HFF-Myc (cell line): ENCODE data around the gene KCNT1.

Experiments
- DNase-seq: peaks from one replicate; pipeline ENCODE4 v3.0.0-alpha.2; 2011; ENCODE audit warnings: low read depth; ENCODE audit errors: extremely low read depth
- H3K4me3 ChIP-seq: replicated peaks from 2 replicates; pipeline ENCODE4 v1.5.1; 2011; ENCODE audit warnings: low read depth, mild to moderate bottlenecking, control low read depth, low read length
- TF ChIP-seq, protein P1 (sequence below): IDR thresholded peaks from 2 replicates; pipeline ENCODE4 v1.5.1; 2012; ENCODE audit warnings: mild to moderate bottlenecking, low read depth, low read length, control low read depth; ENCODE audit errors: missing control alignments

KCNT1 gene

DNA sequence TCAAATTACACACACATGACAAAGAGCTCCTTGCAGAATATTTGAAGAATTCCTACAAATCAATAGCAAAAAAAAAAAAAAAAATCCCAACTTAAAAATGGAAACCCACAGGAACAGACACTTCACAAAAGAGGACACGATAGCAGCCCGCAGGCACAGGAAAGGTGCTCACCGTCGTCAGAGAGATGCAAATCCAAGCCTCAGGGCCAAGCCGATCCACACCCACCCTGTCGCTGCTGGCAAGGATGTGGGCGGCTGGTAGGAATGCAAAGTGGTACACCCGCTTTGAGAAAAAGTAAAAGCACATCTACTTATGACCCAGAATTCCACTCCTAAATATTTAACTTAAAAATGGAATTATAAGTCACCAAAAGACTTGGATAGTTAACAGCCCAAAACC, 28.0 kb upstream of the KCNT1 start:
- TF ChIP-seq, protein P1, sequence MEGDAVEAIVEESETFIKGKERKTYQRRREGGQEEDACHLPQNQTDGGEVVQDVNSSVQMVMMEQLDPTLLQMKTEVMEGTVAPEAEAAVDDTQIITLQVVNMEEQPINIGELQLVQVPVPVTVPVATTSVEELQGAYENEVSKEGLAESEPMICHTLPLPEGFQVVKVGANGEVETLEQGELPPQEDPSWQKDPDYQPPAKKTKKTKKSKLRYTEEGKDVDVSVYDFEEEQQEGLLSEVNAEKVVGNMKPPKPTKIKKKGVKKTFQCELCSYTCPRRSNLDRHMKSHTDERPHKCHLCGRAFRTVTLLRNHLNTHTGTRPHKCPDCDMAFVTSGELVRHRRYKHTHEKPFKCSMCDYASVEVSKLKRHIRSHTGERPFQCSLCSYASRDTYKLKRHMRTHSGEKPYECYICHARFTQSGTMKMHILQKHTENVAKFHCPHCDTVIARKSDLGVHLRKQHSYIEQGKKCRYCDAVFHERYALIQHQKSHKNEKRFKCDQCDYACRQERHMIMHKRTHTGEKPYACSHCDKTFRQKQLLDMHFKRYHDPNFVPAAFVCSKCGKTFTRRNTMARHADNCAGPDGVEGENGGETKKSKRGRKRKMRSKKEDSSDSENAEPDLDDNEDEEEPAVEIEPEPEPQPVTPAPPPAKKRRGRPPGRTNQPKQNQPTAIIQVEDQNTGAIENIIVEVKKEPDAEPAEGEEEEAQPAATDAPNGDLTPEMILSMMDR: no peak
- no peak overlapping the region for H3K4me3 ChIP-seq
- DNase-seq: no peak

DNA sequence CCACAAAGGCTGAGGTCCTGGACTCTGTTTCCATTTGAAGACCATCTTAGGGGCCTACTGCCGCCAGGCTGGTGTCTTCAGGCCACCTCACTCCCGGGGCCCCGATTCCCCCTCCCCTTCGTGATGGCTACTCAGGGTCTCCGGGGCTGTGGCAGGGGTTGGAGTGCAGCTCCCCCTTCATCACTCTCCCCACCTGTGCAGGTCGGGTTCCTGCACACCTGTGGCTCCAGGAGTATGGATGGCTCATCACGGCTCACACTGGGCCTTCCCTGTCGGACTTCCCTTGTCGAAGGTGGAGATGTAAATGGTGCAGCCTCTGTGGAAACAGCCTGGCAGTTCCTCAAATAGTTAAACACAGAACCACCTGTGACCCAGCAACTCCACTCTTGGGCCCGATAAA, 27.0 kb upstream of the KCNT1 start:
- TF ChIP-seq, protein P1: no peak
- no peak for DNase-seq

DNA sequence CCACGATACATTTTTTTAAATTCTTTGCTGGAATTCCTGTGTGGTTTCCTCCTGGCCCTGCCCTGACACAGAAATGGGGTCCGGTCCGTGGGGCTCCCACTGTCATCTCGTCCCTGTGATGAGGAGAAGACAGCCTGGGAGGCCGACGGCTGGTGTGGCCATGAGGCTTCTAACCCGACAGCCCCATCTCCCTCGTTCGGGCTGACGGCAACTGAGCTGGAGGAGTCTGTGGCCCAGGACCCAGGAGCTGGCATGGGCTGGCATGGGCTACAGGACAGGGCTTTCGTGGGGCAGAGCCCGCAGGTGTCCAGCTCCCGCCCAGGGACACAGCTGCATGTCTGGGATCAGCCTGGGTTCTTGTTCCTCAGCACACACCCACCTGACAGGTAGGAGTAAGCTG, 25.1 kb upstream of the KCNT1 start:
- no peak overlapping the region for H3K4me3 ChIP-seq
- no peak for DNase-seq
- TF ChIP-seq, protein P1: no peak

More for the DNA sequence above, 27.0 kb upstream of the KCNT1 start:
- no peak overlapping the region for H3K4me3 ChIP-seq

DNA sequence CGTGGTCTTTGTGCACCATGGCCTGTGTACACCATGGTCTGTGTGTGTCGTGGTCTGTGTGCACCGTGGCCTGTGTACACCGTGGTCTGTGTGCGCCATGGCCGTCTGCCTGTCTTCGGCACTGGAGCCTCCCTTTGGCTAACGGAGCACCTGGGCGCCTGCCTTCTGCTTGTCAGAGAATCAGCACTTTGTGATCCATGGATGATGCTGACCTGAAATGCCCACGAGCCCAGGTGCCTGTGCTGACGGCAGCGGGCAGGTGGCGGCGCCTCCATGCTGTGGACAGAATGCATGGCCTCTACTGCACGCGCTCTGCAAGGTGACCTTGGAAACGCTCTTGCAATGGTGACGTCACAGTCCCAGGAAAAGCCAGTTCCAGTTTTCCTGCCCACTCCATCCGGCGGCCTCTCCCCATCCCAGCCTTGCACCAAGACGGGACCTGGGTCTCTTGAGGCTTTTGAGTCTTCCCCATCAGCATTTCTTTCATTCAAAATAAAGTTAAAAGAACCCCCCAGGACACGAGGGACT, 24.3 kb upstream of the KCNT1 start:
- H3K4me3 ChIP-seq: no peak overlapping the region
- DNase-seq: no peak
- TF ChIP-seq, protein P1: no peak

DNA sequence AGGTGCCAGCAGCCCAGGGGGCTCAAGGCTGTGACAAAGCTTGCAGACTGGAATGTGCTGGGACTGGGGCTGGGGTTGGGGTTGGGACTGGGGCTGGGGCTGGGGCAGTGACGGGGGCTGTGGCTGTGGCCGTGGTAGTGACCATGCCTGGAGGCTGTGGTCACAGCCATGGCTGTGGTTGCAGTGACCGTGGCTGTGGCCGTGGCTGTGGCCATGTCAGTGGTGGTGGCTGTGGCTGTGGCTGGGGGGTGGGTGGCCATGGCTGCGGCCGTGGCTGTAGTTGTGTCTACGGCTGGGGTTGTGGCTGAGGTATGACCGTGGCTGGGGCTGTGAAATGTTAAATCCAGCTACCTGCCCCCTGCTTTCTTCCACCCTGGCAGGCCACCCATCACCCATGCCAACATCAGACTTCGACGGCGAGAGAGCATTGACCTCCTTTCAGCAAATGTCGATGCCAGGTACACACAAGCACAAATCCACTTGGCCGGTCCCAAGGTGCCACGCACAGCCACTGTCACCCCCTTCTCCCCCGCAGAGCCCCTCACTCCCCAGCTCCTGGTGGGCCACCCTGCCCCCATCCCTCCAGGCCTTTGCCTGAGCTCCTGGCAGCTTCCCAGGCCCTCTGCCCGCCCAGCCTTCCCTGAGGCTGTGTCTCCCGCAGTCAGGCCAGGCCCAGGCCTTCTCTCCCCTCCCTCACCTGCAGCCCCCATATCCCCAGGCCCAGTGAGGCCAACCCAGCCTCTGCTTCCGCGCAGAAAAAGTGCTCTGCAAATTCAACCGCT, 23.6 kb upstream of the KCNT1 start:
- TF ChIP-seq, protein P1: no peak
- no peak for DNase-seq
- H3K4me3 ChIP-seq: no peak overlapping the region

DNA sequence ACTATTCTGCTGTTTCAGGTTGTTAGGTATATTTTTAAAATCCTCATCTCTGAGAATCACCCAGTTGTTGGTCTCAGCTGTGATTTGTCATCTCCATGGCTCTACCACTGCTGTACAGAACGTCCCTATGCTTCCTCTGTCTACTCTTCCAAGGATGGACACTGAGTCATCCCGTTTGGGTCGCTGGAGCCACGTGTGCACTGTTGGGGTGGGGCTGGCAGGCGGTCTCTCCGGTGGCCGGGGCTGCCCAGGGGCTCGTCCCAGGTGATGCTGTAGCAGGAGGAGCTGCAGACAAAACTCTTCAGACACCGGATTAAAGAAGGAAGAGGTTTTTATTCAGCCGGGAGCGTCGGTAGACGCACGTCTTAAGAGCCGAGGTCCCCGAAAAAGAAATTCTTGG, 21.9 kb upstream of the KCNT1 start:
- DNase-seq: no peak
- no peak overlapping the region for H3K4me3 ChIP-seq
- TF ChIP-seq, protein P1: no peak

DNA sequence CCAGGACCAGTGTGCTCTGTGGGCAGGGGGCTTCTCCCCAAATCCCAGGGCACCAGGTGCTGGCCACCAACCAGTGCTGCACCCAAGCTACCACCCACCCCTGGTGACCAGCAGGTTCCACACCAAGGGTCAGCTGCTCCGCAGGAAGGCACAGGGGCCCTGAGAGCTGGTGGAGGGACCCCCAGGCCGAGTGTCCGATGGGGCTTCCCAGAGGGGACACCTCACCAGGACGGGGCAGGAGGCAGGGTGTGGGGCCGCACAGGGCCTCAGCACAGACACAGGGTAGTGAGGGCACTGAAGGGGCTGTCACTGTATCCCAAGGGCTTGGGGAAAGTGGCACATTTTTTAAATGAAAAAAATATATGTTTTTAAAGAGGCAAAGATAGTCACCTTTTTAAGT, 20.8 kb upstream of the KCNT1 start:
- DNase-seq: no peak
- TF ChIP-seq, protein P1: no peak

More for the DNA sequence above, 20.8 kb upstream of the KCNT1 start:
- no peak overlapping the region for H3K4me3 ChIP-seq
